CD4-positive, alpha-beta T cell treated with Interferon gamma for 1 hour (primary cell): ENCODE results near the gene TCFL5.

Source experiments
- DNase-seq: peaks from one replicate; pipeline ENCODE4 v3.0.0-alpha.2; 2020

TCFL5 gene

GRCh38 chr20:62832212-62832922 lies 29.3 kb downstream of the TCFL5 start:
- peak; percentile 78 for DNase-seq

GRCh38 chr20:62831854-62832211 lies 29.8 kb downstream of the TCFL5 start:
- DNase-seq: no peak

GRCh38 chr20:62831361-62831788 lies 30.2 kb downstream of the TCFL5 start:
- no peak for DNase-seq

DNA sequence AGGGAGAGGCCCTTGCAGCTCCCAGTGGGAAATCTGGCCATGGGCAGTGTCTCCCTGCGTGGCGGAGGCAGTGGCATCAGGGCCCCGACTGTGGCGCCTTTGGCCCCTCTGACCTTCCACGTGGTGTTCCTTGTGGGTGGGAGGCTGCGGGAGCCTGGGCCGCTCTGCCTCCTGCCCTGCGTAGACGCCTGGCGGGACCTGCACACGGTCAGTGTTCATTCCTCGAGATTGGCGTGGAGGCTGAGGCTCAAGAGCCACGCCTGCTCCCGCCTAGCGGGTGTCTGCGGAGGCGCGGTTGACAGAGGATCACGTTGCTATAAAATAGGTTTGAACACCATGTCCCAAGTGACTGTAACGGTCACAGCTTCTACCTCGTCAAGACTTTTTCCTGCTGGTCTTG lies 30.8 kb downstream of the TCFL5 start:
- DNase-seq: no peak

- DNase-seq: no peak
Measured at GRCh38 chr20:62830251-62830650, 31.4 kb downstream of the TCFL5 start.

DNA sequence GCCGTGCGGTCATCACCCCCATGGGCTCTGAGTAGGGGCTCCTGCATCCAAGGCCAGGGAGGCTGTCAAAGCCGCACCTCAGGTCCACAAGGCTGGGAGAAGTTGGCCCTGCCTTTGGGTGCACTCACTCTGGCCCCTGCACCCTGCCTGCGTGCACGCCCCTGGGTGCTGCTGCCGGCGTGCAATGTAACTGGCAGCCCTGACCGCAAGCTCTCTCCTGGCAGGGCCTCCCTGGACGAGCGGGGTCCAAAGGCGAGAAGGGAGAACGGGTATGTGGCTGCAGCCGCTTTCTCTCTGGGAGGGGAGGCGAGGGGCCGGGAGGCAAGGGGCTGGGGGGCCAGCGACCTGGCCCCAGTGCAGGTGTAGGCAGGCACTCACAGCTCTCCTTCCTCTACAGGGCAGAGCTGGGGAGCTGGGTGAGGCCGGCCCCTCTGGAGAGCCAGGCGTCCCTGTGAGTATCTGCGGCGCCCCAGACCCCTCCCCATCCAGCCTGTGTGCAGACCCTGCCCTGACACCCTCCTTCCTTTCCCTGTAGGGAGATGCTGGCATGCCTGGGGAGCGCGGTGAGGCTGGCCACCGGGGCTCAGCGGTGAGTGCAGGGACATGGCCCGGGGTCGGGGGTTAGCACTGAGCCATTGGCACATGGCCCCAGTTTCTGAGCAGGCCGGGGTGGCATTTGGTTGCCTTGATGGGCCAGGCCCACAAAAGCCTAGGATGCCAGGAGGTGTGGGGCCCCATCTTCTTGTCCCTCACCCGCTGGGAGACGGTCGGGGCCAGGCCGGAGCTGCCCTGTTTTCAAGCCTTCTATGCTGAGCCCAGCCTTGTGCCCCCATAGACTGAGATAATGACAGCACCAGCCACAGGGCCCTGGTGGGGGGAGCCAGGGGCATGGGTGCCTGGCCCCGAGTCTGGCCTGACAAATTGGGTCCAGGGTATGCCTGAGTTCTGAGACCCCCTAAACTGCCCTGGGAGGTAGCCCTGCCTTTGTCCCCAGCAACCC lies 32.1 kb downstream of the TCFL5 start:
- no peak for DNase-seq

- DNase-seq: no peak
Measured at GRCh38 chr20:62828511-62829230, 33.0 kb downstream of the TCFL5 start.

- no peak for DNase-seq
Measured at GRCh38 chr20:62828051-62828450, 33.6 kb downstream of the TCFL5 start.

DNA sequence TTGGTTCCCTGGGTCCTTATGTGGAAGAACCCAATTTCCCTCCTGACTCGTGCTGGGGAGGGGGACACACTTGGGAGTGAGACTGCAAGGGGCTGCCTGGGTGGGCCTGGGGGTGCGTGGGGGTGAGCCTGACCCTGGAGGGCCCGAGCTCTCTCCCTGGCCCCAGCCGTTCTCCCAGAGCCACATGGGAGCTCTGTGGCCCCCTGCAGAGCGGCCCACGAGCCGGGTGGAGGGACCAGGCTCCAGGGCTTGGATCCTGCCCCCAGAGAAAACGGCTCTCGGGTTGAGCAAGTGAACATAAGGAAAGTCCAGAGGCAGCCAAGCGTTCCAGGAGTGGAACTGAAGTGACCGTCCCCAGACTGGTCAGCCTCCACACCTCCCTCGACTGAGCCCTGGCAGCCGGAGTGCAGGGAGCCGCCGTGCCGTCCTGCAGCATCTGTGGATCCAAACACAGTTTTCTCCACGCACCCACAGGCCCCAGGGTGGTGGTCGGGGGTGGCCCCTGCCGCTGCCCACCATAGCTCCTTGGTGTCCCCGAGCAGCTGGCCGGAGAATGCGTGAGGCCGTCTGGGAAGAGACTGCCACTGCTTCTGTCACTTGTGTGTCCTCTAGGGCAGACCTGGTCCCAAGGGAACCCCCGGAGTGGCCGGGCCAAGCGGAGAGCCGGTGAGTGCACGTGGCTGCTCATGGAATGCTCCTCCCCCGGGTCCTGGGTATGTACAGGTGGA lies 34.1 kb downstream of the TCFL5 start:
- no peak for DNase-seq

DNA sequence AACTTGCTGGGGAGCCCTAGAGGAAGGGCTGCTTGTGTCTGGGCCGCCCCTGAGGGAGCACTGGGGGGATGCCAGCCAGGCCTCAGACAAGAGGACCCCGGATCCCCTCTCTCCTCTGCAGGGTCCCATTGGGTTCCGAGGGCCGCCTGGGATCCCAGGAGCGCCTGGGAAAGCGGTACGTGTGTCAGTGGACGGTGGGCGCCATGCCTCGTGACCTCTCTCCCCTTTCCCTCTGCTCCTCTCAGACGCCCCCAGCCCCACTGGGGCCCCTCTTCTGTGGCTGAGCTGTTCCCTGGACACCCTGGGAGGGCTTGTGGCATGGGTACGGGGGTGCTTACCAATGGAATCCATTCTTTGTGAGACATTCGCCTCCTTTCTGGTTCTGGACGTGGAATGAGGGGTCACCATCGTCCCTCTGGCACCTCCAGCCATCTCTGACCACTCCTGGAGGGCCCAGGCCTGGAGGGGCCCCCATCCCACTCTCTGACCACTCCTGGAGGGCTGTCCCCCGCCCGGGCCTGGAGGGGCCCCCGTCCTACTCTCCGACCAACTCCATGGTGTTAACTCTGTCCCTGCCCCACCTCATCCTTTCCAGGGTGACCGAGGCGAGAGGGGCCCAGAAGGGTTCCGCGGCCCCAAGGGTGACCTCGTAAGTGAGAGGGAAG lies 34.8 kb downstream of the TCFL5 start:
- no peak for DNase-seq

DNA sequence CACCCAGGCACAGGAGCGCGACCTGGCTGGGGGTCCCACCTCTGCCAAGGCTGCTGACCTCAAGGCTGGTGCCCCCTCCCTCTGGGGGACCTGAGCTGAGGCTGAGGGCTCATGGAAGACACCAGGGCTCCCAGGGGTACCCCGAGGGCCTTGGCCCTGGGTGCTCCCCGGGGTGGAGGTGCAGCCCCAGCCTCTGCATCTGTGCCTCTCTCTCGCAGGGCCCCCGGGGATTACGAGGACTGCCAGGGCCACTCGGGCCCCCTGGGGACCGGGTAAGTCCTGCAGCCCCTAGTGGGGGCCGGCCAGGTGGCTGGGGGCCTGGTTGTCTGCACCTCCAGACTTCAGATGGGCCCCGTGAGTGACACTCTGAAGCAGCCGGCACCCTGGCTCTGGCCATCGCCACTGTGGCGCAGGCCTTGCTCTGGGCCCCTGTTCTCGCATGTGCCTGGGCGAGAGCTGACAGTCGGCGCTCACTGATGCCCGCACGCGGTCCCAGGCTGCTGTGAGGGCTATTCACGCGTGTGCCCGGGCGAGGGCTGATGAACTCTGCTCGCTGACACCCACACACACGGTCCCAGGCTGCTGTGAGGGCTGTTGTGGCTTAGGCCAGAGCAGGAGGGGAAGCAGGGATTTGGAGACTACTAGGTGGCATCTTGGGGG lies 35.5 kb downstream of the TCFL5 start:
- no peak for DNase-seq

DNA sequence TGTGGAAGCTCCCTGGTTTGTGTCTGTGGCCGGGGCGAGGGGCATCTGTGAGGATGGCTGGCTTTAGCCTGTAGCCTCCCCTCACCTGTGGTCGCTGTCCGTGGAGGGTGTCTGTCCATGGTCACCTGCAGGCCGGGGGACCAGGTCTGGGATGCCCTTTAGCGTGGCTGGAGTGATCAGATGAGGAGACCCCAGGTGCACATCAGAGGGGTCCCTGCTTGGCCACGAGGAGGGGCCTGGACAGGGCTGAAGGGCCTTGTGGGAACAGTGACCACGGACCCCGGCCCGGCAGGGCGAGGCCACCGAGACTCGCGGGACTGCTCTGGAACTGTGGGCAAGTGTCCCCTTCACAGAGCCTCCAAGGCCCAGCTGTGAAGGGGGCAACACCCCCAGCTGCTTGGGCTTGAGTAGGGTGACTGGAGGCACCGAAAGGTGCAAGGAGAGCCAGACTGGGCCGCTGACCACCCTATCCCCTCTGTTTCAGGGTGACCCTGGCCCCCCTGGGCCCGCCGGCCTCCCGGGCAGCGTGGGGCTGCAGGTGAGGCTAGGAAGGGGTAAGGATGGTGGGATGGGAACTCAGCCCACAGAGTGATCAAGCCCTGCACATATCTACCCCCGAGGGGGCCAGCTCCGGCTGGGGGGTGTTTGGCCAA lies 36.2 kb downstream of the TCFL5 start:
- DNase-seq: no peak

DNA sequence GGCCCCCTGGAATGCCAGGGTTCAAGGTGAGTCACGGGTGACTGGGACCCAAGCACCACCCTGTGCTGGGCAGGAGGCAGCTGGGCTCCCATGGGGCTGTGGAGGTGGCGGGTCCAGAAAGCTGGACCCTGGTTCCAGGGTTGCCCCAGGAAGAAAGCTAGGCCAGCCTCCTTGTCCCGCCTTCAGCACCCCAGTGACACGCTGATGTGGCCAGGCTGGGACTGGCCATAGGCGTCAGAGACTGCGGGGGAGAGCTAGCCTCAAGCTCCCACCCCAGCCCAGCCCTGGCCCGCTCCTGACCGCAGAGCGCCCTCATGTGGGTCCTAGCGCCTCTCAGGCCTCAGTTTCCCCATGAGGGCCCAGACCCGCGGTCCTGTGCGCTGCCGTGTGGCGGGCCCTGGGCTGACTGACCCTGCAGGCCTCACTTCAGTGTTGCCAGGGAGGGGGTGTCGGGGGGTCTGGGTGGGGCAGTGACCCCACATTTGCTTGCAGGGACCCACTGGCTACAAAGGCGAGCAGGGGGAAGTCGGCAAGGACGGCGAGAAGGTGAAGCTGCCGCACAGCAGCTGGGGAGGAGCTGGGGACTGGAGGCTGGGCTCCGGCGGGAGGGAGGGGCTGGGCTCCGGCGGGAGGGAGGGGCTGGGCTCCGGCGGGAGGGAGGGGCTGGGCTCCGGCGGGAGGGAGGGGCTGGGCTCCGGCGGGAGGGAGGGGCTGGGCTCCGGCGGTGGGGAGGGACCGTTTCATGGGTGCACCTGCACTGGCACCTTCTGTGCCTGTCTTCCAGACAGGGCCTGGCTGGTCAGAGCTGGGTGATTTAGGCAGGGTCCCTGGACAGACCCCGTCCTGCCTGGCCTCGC lies 36.9 kb downstream of the TCFL5 start:
- peak; percentile 66 for DNase-seq

- DNase-seq: no peak
Measured at GRCh38 chr20:62823688-62824475, 37.7 kb downstream of the TCFL5 start.

GRCh38 chr20:62822788-62823651 lies 38.6 kb downstream of the TCFL5 start:
- DNase-seq: peak; percentile 43

GRCh38 chr20:62822239-62822787 lies 39.3 kb downstream of the TCFL5 start:
- no peak for DNase-seq

DNA sequence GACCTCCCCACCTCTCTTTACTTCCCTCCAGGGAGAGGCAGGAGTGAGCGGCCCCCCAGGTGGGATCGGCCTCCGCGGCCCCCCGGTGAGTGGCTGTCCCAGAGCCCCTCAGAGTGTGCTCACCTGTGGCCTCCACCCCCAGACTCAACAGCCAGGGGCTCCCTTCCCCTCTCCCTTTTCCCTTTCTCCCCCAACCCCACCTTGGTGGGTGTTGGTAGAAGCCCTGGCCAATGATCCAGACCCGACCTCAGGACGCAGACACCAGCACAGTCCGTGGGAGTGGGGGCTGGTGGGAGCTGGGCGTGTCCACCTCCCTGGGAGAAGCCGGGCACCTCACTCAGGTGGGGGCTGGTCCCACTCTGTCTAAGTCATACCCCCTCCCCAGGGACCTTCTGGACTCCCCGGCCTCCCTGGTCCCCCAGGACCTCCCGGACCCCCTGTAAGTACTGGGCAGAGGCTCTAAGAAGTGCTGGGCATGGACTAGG lies 39.9 kb downstream of the TCFL5 start:
- DNase-seq: no peak
